BLaER1 (cell line): ENCODE measurements around the gene TMEM41A.

Experiments
- H3K27ac ChIP-seq: shearing (Covaris generic); formaldehyde crosslinking; 2 replicates; pipeline ENCODE4 v1.8.1; 2022
- H3K27me3 ChIP-seq: shearing (Covaris generic); formaldehyde crosslinking; 2 replicates; pipeline ENCODE4 v1.8.1; 2022
- H3K36me3 ChIP-seq: shearing (Covaris generic); formaldehyde crosslinking; 2 replicates; pipeline ENCODE4 v1.8.1; 2022
- H3K4me1 ChIP-seq: shearing (Covaris generic); formaldehyde crosslinking; 2 replicates; pipeline ENCODE4 v1.8.1; 2022
- H3K4me2 ChIP-seq: shearing (Covaris generic); formaldehyde crosslinking; 2 replicates; pipeline ENCODE4 v1.8.1; 2022
- H3K4me3 ChIP-seq: shearing (Covaris generic); formaldehyde crosslinking; 2 replicates; pipeline ENCODE4 v1.8.1; 2022
- H3K9ac ChIP-seq: shearing (Covaris generic); formaldehyde crosslinking; 2 replicates; pipeline ENCODE4 v1.8.1; 2022
- H3K9me3 ChIP-seq: shearing (Covaris generic); formaldehyde crosslinking; 2 replicates; pipeline ENCODE4 v1.8.1; 2022
- H4K20me1 ChIP-seq: shearing (Covaris generic); formaldehyde crosslinking; 2 replicates; pipeline ENCODE4 v1.8.1; 2022
- Cebpa-rat ChIP-seq: shearing (Covaris generic); IDR thresholded peaks from 2 replicates; pipeline ENCODE4 v1.8.1; 2022

Gene TMEM41A

DNA sequence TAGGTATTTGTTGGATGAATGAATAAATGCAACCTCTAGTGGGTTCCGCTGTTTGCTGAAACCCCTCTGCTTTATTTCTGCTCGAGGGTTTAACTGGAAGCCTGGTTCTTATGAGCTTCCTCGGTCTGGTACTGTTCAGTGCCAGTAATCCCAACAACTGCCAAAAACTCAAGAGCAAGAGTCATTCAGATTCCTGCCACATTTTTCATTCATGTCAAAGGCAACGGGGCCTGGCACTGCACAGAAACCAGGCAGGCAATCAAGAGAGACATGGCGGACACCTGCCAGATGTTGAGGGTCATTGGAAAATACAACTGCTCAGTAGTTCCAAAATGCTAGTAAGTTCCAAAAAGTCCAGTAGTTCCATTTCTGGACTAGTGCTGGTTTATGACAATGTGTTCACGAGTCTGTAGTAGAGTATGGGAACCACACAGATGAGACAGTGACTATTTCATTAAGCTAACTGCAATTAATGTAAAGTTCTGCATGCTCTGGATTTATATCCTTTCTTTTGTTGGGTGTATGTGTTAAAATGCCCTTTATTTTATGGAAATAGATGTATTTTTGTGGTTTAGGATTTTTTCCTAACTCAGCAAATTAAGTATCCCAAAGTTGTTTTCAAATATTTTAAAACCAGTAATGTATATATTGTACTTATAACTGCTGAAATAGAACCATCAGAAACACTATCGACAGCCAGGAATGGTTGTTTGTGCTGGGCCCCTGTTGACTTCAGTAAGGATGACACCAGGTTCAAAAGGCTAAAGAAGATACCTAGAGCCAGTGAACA is 22.7 kb upstream of the TMEM41A start:
- no peaks in the 10 kb centered on the region for H3K9me3 ChIP-seq
- no peak overlapping the region for H3K27ac ChIP-seq
- H3K4me2 ChIP-seq: no peak overlapping the region
- H3K4me3 ChIP-seq: no peak overlapping the region
- no peaks in the 10 kb centered on the region for H3K27me3 ChIP-seq
- no peak overlapping the region for H3K9ac ChIP-seq
- TF ChIP-seq Cebpa-rat: no peak
- no peaks in the 10 kb centered on the region for H3K36me3 ChIP-seq
- no peaks in the 10 kb centered on the region for H3K4me1 ChIP-seq
- no peaks in the 10 kb centered on the region for H4K20me1 ChIP-seq

- Histone ChIP-seq H3K9me3 (no peaks in the 10 kb centered on the region), H3K4me1 (no peaks in the 10 kb centered on the region), H3K9ac (no peak overlapping the region), H4K20me1 (no peaks in the 10 kb centered on the region), H3K27ac (no peak overlapping the region), H3K4me2 (no peak overlapping the region), H3K36me3 (no peaks in the 10 kb centered on the region), H3K4me3 (no peak overlapping the region), H3K27me3 (no peaks in the 10 kb centered on the region)
- TF ChIP-seq Cebpa-rat: no peak
Measured at GRCh38 chr3:185519021-185519420, 20.2 kb upstream of the TMEM41A start.

DNA sequence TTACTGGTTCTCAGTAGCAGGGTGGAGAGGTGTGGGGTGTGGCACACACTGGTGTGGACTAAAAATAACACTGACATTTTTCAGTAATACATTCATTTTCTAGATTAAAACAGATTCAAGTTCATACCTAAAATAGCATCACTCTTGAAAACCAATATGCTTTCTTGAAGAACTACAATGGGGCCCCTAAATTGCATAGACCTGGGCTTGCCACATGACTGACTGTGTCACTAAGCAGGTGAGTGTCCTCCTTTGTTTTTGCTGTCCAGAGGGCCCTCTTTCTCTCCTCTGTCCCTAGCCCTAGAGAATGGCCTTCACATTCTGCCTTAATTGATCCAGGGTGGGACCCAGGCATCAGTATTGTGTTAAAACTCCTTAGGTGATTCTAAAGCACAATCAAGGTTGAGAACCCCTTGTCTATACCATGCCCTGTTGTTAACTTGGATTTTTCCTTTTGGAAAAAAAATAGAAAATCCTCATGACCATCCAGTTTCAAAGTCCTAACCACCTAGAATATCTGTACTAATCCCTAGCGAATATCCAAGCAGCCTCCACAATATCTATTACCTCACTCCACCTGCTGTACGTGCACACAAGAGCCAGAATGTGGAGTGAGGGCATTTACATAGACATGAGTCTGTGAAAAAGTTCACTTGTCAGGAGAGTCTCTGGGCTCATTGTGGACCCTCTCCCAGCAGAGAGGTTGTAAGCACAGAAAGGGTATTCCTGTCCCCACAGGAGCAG is 18.7 kb upstream of the TMEM41A start:
- H3K27me3 ChIP-seq: no peaks in the 10 kb centered on the region
- H3K4me3 ChIP-seq: no peak overlapping the region
- no peak for TF ChIP-seq Cebpa-rat
- no peak overlapping the region for H3K27ac ChIP-seq
- H3K4me2 ChIP-seq: no peak overlapping the region
- no peaks in the 10 kb centered on the region for H4K20me1 ChIP-seq
- no peaks in the 10 kb centered on the region for H3K9me3 ChIP-seq
- no peaks in the 10 kb centered on the region for H3K36me3 ChIP-seq
- H3K9ac ChIP-seq: no peak overlapping the region
- no peaks in the 10 kb centered on the region for H3K4me1 ChIP-seq

GRCh38 chr3:185511711-185512110 is 12.9 kb upstream of the TMEM41A start:
- H3K27ac ChIP-seq: no peak overlapping the region

DNA sequence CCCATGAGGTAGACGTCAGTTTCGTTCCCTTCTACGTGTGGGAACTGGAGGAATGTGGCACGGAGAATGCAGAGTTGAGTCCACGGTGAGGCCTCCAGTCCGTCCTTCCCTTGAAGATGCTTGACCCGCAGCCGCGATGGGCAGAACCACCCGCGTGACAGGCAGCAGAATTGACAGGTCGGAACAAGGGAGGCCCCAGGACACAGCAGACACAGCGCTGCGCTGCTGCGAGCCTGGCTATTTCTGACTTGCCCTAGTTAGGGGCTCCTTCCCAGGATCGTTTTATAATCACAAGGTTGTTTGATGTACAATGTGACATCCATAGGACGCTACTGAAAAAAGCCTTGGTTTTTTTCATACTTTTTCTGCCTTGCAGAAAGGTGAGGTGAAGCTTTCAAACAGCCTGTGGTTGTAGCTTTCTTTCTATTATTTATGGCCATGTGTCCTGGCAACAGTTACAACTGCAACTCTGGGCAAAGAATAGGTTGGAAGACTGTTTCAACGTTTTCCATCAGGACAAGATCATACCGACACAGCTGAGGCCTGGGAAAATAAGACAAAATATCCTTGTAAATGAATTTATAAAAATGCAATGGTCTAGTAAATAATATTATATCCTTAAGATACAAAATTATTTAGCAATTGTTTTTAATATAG is 9.6 kb upstream of the TMEM41A start:
- H4K20me1 ChIP-seq: no peaks in the 10 kb centered on the region
- H3K4me1 ChIP-seq: no peaks in the 10 kb centered on the region
- no peak for TF ChIP-seq Cebpa-rat

More at GRCh38 chr3:185511711-185512110, 12.9 kb upstream of the TMEM41A start:
- no peaks in the 10 kb centered on the region for H3K4me1 ChIP-seq
- no peaks in the 10 kb centered on the region for H4K20me1 ChIP-seq
- no peaks in the 10 kb centered on the region for H3K27me3 ChIP-seq
- no peak for TF ChIP-seq Cebpa-rat
- no peak overlapping the region for H3K4me3 ChIP-seq
- H3K9me3 ChIP-seq: no peaks in the 10 kb centered on the region
- H3K36me3 ChIP-seq: no peaks in the 10 kb centered on the region
- no peak overlapping the region for H3K9ac ChIP-seq
- H3K4me2 ChIP-seq: no peak overlapping the region

GRCh38 chr3:185507883-185508282 is 9.0 kb upstream of the TMEM41A start:
- no peak for TF ChIP-seq Cebpa-rat
- no peak overlapping the region for H3K4me2 ChIP-seq
- no peaks in the 10 kb centered on the region for H3K4me1 ChIP-seq
- H3K36me3 ChIP-seq: no peaks in the 10 kb centered on the region
- H3K9ac ChIP-seq: no peak overlapping the region
- no peaks in the 10 kb centered on the region for H3K27me3 ChIP-seq
- H3K9me3 ChIP-seq: no peaks in the 10 kb centered on the region
- H3K27ac ChIP-seq: no peak overlapping the region
- no peaks in the 10 kb centered on the region for H4K20me1 ChIP-seq
- no peak overlapping the region for H3K4me3 ChIP-seq

More for the DNA sequence above, 9.6 kb upstream of the TMEM41A start:
- Histone ChIP-seq H3K9ac (no peak overlapping the region), H3K27me3 (no peaks in the 10 kb centered on the region), H3K9me3 (no peaks in the 10 kb centered on the region), H3K27ac (no peak overlapping the region), H3K4me3 (no peak overlapping the region), H3K36me3 (no peaks in the 10 kb centered on the region), H3K4me2 (no peak overlapping the region)

DNA sequence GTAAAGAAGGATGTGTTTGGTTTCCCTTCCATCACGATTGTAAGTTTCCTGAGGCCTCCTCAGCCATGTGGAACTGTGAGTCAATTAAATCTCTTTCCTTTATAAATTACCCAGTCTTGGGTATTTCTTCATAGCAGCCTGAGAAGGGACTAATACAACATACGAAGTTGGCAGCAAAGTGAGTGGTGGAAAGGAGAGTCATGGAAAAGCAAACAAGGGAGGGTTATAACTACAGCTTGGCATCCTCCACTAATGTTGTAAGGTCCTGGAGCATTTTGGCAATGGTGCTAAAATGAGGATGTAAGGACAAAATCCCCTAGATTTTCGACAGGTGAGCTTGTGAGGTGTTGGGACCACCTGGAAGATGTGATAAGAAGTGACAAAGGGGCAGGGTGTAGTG is 5.8 kb upstream of the TMEM41A start:
- no peaks in the 10 kb centered on the region for H4K20me1 ChIP-seq
- H3K36me3 ChIP-seq: no peaks in the 10 kb centered on the region
- H3K4me3 ChIP-seq: no peak overlapping the region
- H3K9me3 ChIP-seq: no peaks in the 10 kb centered on the region
- no peak for TF ChIP-seq Cebpa-rat
- no peak overlapping the region for H3K9ac ChIP-seq
- no peak overlapping the region for H3K27ac ChIP-seq
- H3K4me1 ChIP-seq: 0 out of 2 replicates have a peak, but pooled peaks cover under 1% of the 10 kb centered on the region
- no peak overlapping the region for H3K4me2 ChIP-seq
- H3K27me3 ChIP-seq: no peaks in the 10 kb centered on the region

DNA sequence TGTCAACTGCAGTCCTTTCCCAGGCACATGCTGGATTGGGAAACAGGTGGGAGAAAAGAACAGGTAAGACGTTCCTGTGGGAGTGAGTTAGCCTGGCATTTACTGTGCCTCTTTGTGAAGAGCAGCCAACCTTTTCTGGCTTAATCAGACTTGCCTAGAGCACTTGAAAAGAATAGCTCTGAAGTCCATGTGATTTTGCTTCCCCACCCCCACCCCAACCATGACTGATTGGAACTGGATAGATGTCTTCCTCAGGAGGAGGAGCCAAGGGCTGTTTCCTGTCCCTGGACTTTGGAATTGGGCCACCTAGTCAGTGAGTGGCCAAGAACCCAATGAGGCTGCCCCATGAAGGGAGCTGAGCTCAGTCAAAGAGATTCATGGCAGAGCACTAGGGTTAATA is 4.7 kb upstream of the TMEM41A start:
- H3K27me3 ChIP-seq: no peaks in the 10 kb centered on the region
- no peaks in the 10 kb centered on the region for H3K36me3 ChIP-seq
- no peak overlapping the region for H3K4me3 ChIP-seq
- TF ChIP-seq Cebpa-rat: no peak
- no peak overlapping the region for H3K27ac ChIP-seq
- no peak overlapping the region for H3K4me2 ChIP-seq
- peaks cover 6% of the 10 kb centered on the region; the same call in 1 of the 2 replicates for H3K4me1 ChIP-seq
- H3K9ac ChIP-seq: no peak overlapping the region
- H3K9me3 ChIP-seq: no peaks in the 10 kb centered on the region
- no peaks in the 10 kb centered on the region for H4K20me1 ChIP-seq

GRCh38 chr3:185502987-185503386 is 4.2 kb upstream of the TMEM41A start:
- H3K9me3 ChIP-seq: no peaks in the 10 kb centered on the region
- TF ChIP-seq Cebpa-rat: no peak
- no peak overlapping the region for H3K27ac ChIP-seq
- no peaks in the 10 kb centered on the region for H3K27me3 ChIP-seq
- no peak overlapping the region for H3K9ac ChIP-seq
- no peaks in the 10 kb centered on the region for H3K36me3 ChIP-seq
- peaks cover 6% of the 10 kb centered on the region for H3K4me1 ChIP-seq
- no peak overlapping the region for H3K4me3 ChIP-seq
- no peak overlapping the region for H3K4me2 ChIP-seq
- H4K20me1 ChIP-seq: no peaks in the 10 kb centered on the region; the same call in 1 of the 2 replicates

- Histone ChIP-seq H3K9me3 (no peaks in the 10 kb centered on the region), H3K4me3 (no peak overlapping the region), H3K27ac (no peak overlapping the region), H3K4me1 (no peaks in the 10 kb centered on the region), H3K4me2 (no peak overlapping the region), H3K9ac (no peak overlapping the region), H3K36me3 (peaks cover 95% of the 10 kb centered on the region), H3K27me3 (no peaks in the 10 kb centered on the region), H4K20me1 (peaks cover 17% of the 10 kb centered on the region; the same call in 1 of the 2 replicates)
- no peak for TF ChIP-seq Cebpa-rat
Measured at GRCh38 chr3:185490241-185490640, 8.6 kb downstream of the TMEM41A start.
